ENCODE results near the gene SEMA4B.

- TF ChIP-seq EP300 (IDR thresholded peaks at IDR 0.05) (no peak), POLR2A (IDR thresholded peaks at IDR 0.05) (no peak), POLR2AphosphoS5 (IDR thresholded peaks at IDR 0.05) (no peak)
- TF ChIP-seq, protein P1, sequence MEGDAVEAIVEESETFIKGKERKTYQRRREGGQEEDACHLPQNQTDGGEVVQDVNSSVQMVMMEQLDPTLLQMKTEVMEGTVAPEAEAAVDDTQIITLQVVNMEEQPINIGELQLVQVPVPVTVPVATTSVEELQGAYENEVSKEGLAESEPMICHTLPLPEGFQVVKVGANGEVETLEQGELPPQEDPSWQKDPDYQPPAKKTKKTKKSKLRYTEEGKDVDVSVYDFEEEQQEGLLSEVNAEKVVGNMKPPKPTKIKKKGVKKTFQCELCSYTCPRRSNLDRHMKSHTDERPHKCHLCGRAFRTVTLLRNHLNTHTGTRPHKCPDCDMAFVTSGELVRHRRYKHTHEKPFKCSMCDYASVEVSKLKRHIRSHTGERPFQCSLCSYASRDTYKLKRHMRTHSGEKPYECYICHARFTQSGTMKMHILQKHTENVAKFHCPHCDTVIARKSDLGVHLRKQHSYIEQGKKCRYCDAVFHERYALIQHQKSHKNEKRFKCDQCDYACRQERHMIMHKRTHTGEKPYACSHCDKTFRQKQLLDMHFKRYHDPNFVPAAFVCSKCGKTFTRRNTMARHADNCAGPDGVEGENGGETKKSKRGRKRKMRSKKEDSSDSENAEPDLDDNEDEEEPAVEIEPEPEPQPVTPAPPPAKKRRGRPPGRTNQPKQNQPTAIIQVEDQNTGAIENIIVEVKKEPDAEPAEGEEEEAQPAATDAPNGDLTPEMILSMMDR (IDR thresholded peaks at IDR 0.05): no peak
These were observed 39.2 kb upstream of the SEMA4B start for GRCh38 chr15:90161950-90162361.
